Central memory CD4-positive, alpha-beta T cell (primary cell): ENCODE measurements around the gene HSD17B2.

Experiments used
- DNase-seq: peaks from one replicate; pipeline ENCODE4 v3.0.0; 2022

Gene HSD17B2

GRCh38 chr16:82050909-82051357 is 15.9 kb downstream of the HSD17B2 start:
- DNase-seq = no peak

- DNase-seq = no peak
These were observed 16.6 kb downstream of the HSD17B2 start for GRCh38 chr16:82051656-82052055.

GRCh38 chr16:82055117-82055516 is 20.1 kb downstream of the HSD17B2 start:
- no peak for DNase-seq

GRCh38 chr16:82055728-82056549 is 20.9 kb downstream of the HSD17B2 start:
- no peak for DNase-seq

- no peak for DNase-seq
These were observed 21.5 kb downstream of the HSD17B2 start for GRCh38 chr16:82056550-82056896.

DNA sequence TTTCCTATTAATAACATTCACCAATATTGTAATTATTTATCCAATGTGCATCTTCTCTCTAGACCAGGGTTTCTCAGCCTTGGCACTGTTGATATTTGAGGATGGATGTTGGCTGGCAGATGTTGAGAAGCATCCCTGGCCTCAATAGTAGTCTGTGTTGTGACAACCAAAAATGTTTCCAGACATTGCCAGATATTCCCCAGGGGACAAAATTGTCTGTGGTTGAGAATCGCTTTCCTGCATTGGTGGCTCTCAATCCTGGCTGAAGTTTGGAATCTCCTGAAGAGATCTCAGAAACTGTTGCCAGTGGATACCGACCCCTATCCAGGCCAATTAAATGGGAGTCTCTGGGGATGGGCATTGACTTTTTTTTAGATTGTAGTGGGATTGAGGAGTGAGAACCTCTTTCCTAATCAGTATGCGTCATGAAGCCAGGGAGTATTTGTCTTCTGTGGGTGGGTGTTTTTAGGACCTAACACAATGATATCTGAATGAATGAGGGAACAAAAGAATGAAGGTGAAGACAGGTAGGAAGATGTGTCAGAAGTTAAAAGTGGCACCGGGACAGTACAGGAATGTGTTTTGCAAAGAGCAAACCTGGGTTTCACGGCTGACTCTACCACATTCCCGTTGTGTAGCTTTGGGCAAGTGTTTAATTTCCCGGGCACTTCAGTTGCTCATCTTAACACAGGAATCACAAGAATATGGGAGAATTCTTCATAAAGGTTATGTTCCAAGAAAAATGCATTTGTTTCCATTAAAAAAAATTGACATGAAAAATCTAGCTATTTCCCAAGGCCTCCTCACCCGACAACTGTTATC is 24.3 kb downstream of the HSD17B2 start:
- no peak for DNase-seq

GRCh38 chr16:82059983-82060421 is 24.9 kb downstream of the HSD17B2 start:
- no peak for DNase-seq

GRCh38 chr16:82061861-82062525 is 26.9 kb downstream of the HSD17B2 start:
- DNase-seq = no peak

DNA sequence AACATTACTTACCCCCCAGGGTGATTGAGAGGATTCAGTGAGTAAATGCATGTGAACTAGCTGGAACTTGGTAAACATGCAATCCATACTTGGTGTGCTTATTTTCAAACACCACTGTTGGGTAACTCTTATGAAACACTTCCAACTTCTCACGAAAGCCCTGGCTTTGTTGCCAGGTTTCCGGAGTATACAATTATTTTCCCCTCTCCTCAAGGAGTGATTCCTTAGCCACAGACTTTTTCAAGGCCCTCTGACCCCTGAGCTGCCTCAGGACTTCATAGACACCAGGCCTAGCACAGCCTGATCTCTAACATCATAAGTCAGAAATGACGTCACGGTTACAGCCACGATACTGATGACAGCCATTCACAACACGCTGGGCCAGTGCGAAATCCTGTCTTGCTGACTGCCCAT is 27.6 kb downstream of the HSD17B2 start:
- no peak for DNase-seq

GRCh38 chr16:82063456-82064082 is 28.5 kb downstream of the HSD17B2 start:
- DNase-seq = no peak

- DNase-seq = no peak
These were observed 32.2 kb downstream of the HSD17B2 start for GRCh38 chr16:82067042-82067803.

DNA sequence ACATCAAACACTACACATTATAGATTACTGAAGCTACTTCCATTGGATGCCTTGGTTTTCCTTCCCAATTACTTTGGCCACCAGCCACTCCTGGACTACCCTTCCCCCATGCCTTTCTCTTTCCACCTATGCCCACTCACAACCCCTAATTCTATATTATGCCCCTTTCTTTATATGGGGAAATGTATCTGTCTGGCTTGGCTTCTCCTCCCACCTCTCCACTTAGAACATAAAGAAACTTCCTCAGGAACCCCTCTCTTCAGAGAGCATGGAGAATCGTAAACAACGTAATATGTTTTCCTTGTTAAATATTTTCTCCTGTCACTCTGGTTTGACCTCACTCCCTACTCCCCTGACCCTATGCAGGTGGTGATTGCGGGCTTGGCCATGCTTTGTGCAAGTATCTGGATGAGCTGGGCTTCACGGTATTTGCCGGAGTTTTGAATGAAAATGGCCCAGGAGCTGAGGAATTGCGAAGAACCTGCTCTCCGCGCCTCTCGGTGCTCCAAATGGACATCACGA is 32.8 kb downstream of the HSD17B2 start:
- DNase-seq = no peak

- DNase-seq = no peak
These were observed 35.8 kb downstream of the HSD17B2 start for GRCh38 chr16:82070656-82071369.

- DNase-seq = no peak
These were observed 36.4 kb downstream of the HSD17B2 start for GRCh38 chr16:82071421-82071820.

DNA sequence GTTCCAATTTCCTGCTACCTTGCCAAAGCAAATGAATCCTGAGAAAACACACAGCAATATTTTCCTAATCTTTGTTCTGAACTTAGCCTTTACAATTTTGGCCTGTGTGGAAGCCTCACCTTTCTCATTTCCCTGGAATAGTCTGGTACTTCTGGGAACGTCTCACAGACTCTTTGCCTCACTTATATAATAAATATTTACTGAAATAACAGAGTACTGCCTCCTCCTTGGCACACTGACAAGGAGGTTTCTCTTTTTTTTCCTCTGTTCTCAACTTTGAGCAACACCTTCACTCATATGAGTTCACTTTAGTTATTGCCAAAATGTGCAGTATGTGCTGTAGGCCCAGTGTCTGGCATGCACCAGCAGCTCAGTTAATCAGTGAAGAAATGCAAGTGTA is 37.3 kb downstream of the HSD17B2 start:
- no peak for DNase-seq

DNA sequence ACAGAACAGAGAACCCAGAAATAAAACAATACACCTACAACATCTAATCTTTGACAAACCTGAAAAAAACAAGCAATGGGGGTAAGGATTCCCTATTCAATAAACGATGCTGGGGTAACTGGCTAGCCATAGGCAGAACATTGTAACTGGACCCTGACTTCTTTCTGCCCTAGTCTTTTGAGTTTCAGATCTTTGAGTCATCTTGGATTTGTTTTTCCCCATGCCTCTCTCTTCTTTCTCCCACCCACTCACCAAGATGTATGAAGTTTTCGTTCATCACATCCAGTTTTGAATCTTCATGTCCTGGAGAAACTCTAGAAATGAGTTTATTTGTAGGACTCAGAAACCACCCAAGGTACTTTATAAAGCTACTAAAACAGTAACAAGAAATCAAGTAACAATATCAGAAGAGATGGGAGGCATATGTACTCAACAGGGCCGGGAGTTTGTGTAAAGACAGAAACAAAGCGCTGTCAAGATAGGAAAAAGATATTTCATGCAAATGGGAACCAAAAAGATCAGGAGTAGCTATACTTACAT is 39.0 kb downstream of the HSD17B2 start:
- DNase-seq = no peak

DNA sequence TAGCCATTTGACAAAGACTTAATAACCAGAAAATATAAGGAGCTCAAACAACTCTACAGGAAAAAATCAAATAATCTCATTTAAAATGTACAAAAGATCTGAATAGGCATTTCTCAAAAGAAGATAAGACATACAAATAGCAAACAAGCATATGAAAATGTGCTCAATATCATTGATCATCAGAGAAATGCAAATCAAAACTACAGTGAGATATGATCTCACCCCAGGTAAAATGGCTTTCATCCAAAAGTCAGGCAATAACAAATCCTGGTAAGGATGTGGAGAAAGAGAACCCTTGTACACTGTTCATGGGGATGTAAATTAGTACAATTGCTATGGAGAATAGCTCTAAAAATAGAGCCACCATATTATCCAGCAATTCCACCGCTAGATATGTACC is 43.1 kb downstream of the HSD17B2 start:
- no peak for DNase-seq

- no peak for DNase-seq
These were observed 44.8 kb downstream of the HSD17B2 start for GRCh38 chr16:82079892-82080291.

GRCh38 chr16:82081264-82081663 is 46.2 kb downstream of the HSD17B2 start:
- DNase-seq = no peak

DNA sequence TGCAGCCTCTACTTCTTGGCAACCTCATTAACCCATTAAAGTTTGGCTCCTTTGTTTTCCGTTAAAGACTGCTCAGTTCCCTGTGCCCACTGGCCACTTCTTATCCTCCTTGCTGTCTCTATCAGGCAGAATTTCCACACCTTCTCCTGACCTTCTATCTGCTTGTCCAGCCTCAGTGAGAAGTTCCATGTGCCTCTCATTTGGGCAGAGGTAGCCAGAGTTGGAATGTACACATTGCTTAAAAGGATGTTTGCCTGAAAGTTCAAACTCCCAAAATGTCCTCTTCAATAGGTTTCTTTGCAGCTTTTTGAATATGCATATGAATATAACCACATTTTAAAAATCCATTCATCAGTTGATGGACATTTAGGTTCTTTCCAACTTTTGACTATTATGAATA is 47.0 kb downstream of the HSD17B2 start:
- DNase-seq = no peak
